Kidney epithelial cell (primary cell): ENCODE results near the gene ZNF624. TPM values are rescaled to one million over a fixed set of nuclear protein-coding genes. Genes with fewer than 3 reads are reported as not detected.

Experiments
- DNase-seq: peaks from one replicate; pipeline ENCODE4 v3.0.0-alpha.2; 2010; ENCODE audit warnings: low read depth
- H3K27me3 ChIP-seq: 2 replicates; pipeline ENCODE4 v1.6.0; 2011; ENCODE audit warnings: low read length; ENCODE audit not compliant: control insufficient read depth, insufficient read depth
- H3K36me3 ChIP-seq: 2 replicates; pipeline ENCODE4 v1.5.1; 2011; ENCODE audit warnings: low read length; ENCODE audit not compliant: control insufficient read depth, insufficient read depth
- H3K4me3 ChIP-seq: 2 replicates; pipeline ENCODE4 v1.5.1; 2011; ENCODE audit warnings: low read depth, mild to moderate bottlenecking, control low read depth, low read length
- total RNA-seq: library from RNA; depleted of rRNA; stranded (reverse); fragments of >200 nt; gene quantifications from 2 replicates; pipeline ENCODE4 v1.2.3, GENCODE V29; 2015
- TF ChIP-seq, protein P1 (sequence below): IDR thresholded peaks from 2 replicates; pipeline ENCODE4 v1.5.1; 2011; ENCODE audit warnings: mild to moderate bottlenecking, moderate library complexity, low read length, control low read depth, inconsistent platforms; ENCODE audit not compliant: insufficient read depth, poor library complexity, severe bottlenecking

ZNF624 gene
- total RNA-seq, 1 donor from 2014 or later: 8.7 TPM

DNA sequence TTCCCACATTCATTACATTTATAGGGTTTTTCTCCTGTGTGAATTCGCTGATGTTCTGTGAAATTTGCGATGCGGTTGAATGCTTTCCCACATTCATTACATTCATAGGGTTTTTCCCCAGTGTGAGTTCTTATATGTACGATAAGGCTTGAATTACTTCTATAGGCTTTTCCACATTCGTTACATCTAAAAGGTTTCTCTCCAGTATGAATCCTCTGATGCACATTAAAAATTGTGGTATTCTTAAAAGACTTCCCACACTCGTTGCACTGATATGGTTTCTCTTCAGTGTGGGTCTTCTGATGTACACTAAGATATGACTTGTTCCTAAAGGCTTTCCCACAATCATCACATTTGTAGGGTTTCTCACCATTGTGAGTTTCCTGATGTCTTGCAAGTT lies 30.4 kb downstream of the ZNF624 start:
- Histone ChIP-seq H3K27me3 (no peaks in the 10 kb centered on the region), H3K36me3 (no peaks in the 10 kb centered on the region), H3K4me3 (no peak overlapping the region)
- TF ChIP-seq, protein P1, sequence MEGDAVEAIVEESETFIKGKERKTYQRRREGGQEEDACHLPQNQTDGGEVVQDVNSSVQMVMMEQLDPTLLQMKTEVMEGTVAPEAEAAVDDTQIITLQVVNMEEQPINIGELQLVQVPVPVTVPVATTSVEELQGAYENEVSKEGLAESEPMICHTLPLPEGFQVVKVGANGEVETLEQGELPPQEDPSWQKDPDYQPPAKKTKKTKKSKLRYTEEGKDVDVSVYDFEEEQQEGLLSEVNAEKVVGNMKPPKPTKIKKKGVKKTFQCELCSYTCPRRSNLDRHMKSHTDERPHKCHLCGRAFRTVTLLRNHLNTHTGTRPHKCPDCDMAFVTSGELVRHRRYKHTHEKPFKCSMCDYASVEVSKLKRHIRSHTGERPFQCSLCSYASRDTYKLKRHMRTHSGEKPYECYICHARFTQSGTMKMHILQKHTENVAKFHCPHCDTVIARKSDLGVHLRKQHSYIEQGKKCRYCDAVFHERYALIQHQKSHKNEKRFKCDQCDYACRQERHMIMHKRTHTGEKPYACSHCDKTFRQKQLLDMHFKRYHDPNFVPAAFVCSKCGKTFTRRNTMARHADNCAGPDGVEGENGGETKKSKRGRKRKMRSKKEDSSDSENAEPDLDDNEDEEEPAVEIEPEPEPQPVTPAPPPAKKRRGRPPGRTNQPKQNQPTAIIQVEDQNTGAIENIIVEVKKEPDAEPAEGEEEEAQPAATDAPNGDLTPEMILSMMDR: no peak
- DNase-seq: no peak

DNA sequence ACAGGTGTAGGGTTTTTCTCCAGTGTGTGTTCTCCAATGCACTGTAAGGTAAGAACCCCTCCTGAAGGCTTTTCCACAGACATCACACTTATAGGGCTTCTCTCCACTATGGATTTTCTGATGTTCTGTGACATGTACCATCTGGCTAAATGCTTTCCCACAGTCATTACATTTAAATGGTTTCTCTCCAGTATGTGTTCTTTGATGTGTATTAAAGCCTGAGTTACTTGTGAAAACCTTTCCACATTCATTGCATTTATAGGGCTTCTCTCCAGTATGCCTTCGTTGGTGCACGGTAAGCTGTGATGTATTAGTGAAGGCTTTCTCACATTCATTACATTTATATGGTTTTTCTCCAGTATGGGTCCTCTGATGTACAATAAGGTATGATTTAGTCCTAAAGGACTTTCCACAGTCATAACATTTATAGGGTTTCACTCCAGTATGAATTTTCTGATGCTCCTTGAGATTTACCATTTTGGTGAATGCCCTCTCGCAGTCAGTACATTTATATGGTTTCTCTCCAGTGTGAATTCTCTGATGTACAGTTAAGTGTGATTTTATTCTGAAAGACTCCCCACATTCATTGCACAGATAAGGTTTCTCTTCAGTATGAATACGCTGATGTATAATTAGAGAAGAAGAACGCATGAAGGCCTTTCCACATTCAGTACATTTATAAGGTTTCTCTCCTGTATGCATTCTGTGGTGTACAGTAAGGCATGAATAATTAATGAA lies 30.9 kb downstream of the ZNF624 start:
- Histone ChIP-seq H3K4me3 (no peak overlapping the region), H3K36me3 (no peaks in the 10 kb centered on the region), H3K27me3 (no peaks in the 10 kb centered on the region)
- TF ChIP-seq, protein P1: no peak
- DNase-seq: no peak

DNA sequence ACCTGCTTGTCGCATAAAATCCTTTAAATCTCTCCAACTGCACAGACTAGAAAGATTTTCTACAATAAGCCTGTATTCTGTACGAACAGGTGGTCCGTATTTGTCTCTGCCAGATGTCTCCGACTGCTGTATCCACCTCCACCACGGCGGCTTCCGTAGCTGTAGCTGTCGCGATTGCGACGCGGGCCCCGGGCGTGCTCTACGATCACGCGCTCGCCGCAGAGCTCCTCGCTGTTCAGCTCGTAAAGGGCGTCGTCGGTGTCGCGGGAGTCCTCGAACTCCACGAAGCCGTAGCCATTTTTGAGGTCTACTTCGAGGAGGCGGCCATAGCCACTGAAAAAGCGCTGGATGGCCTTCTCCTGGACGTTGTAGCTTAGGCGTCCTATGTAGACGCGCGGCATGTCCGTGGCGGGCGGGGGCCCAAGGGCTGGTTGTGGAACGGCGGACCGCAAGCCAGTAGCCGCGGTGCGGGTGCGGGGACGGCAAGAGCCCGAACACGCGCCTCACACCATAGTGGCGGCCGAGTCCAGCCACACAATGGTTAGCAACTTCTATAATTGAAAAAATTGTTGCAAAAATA lies 36.1 kb downstream of the ZNF624 start:
- Histone ChIP-seq H3K27me3 (no peaks in the 10 kb centered on the region), H3K36me3 (no peaks in the 10 kb centered on the region), H3K4me3 (no peak overlapping the region)
- DNase-seq: no peak
- TF ChIP-seq, protein P1: no peak

DNA sequence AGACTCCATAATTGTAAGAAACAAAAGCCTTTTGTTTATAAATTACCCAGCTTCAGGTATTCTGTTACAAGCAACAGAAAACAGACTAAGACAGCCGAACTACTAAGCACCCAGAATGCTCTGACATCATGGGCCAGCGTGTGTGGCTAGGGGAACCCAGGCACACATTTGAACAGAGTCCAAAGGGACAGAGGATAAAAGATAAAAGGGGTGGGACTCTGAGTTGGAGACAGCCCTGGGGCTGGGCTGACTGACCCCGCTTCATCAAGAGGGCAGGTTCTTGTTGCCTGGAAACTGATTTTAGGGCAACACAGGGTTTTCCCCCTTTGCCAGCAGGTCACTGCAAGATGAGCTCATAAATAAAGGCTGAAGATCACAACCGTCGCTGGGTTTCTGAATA lies 54.1 kb downstream of the ZNF624 start:
- no peak for DNase-seq
- H3K27me3 ChIP-seq: no peaks in the 10 kb centered on the region
- H3K4me3 ChIP-seq: no peak overlapping the region
- no peaks in the 10 kb centered on the region for H3K36me3 ChIP-seq
- TF ChIP-seq, protein P1: no peak

DNA sequence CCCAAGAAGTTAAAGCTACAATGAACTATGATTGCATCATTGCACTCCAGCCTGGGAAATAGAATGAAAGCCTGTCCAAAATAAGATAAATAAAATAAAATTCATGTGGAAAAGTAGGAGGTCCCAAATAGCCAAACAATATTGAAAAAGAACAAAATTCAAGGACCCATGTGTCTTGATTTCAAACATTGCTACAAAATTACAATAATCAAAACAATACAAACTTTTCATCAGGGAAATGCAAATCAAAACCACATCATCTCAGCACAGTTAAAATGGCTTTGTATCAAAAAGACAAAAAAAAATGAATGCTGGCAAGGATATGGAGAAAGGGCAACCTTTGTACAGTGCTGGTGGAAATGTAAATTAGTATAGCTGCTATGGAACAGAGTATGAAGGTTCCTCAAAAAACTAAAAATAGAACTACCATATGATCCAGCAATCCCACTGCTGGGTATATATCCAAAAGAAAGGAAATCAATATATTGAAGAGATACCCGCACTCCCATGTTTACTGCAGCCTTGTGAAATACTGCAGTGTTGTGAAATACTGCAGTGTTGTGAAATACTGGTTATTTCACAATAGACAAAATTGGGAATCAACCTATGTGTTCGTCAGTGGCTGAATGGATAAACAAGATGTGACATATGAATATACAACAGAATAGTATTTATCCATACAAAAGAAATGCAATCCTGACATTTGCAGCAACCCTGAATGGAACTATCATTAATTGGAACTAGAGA lies 60.1 kb downstream of the ZNF624 start:
- Histone ChIP-seq H3K4me3 (no peak overlapping the region), H3K27me3 (peaks cover under 1% of the 10 kb centered on the region), H3K36me3 (no peaks in the 10 kb centered on the region)
- TF ChIP-seq, protein P1: no peak
- DNase-seq: no peak
